Measurements from ENCODE around the gene ELP5.

ELP5 gene

GRCh38 chr17:7219812-7220592 lies 32.0 kb upstream of the ELP5 start, which contains the start of the genes ACADVL and DLG4:
ACADVL (plus strand) TSS chr17:7219938; CDS start chr17:7219985, 47 bp downstream.
DLG4 (minus strand) TSS chr17:7219836.
- peak; percentile 65 for DNase-seq

- peak; percentile 36 for DNase-seq
Measured at GRCh38 chr17:7220593-7221277, 31.3 kb upstream of the ELP5 start.

GRCh38 chr17:7221278-7222092 lies 30.5 kb upstream of the ELP5 start:
- no peak for DNase-seq

- no peak for DNase-seq
Measured at GRCh38 chr17:7222093-7222971, 29.7 kb upstream of the ELP5 start.

GRCh38 chr17:7222972-7223292 lies 29.1 kb upstream of the ELP5 start:
- DNase-seq, result no peak

GRCh38 chr17:7223375-7223774 lies 28.6 kb upstream of the ELP5 start:
- no peak for DNase-seq

GRCh38 chr17:7224110-7224509 lies 27.9 kb upstream of the ELP5 start:
- no peak for DNase-seq

GRCh38 chr17:7224661-7225111 lies 27.3 kb upstream of the ELP5 start:
- no peak for DNase-seq

- DNase-seq, result no peak
Measured at GRCh38 chr17:7225711-7226331, 26.2 kb upstream of the ELP5 start.

GRCh38 chr17:7226721-7227710 lies 25.0 kb upstream of the ELP5 start:
- no peak for DNase-seq

GRCh38 chr17:7228920-7229319 lies 23.1 kb upstream of the ELP5 start:
- no peak for DNase-seq

- no peak for DNase-seq
Measured at GRCh38 chr17:7229504-7229903, 22.5 kb upstream of the ELP5 start.

- no peak for DNase-seq
Measured at GRCh38 chr17:7232114-7232513, 19.9 kb upstream of the ELP5 start.

GRCh38 chr17:7233701-7234082 lies 18.3 kb upstream of the ELP5 start:
- no peak for DNase-seq

- DNase-seq, result peak; percentile 98
Measured at GRCh38 chr17:7234083-7234951, 17.7 kb upstream of the ELP5 start, which contains the start of gene DVL2. DVL2 (minus strand) TSS chr17:7234517; CDS start chr17:7234262, 255 bp downstream.

- DNase-seq, result no peak
Measured at GRCh38 chr17:7235693-7236665, 16.0 kb upstream of the ELP5 start.

GRCh38 chr17:7236808-7237207 lies 15.2 kb upstream of the ELP5 start:
- no peak for DNase-seq

GRCh38 chr17:7237266-7237760 lies 14.7 kb upstream of the ELP5 start:
- no peak for DNase-seq

Measured in NCI-H748 treated with DMSO at 0.1 percent for 48 hours (cell line).